Upper lobe of left lung (tissue), 6 donors: ENCODE data around the gene PHF20. TPM values are rescaled to one million over a fixed set of nuclear protein-coding genes. Genes with fewer than 3 reads are reported as not detected.

Source experiments
- ATAC-seq, 2 donors: fragments of 200-7000 bp; cut with Tn5 transposase; one replicate each; pipeline ENCODE4 v1.9.1; 2022; ENCODE audit warnings: mild to moderate bottlenecking in 2 of 2, moderate library complexity in 2 of 2; ENCODE audit not compliant: low FRiP score in 2 of 2
- DNase-seq, 2 donors: peaks; one replicate each; pipeline ENCODE4 v3.0.0-alpha.2; 2019 to 2020
- H3K27ac ChIP-seq, 4 donors: fragments of 200-600 bp; sonication (generic); one replicate each; pipeline ENCODE4 v1.5.1; 2016 to 2019
- H3K27me3 ChIP-seq, 4 donors: fragments of 200-600 bp; sonication (generic); one replicate each; pipeline ENCODE4 v1.5.1; 2017 to 2019
- H3K36me3 ChIP-seq, 4 donors: fragments of 200-600 bp; sonication (generic); one replicate each; pipeline ENCODE4 v1.5.1; 2016 to 2019
- H3K4me1 ChIP-seq, 4 donors: fragments of 200-600 bp; sonication (generic); one replicate each; pipeline ENCODE4 v1.5.1; 2018 to 2019
- H3K4me3 ChIP-seq, 4 donors: fragments of 200-600 bp; sonication (generic); one replicate each; pipeline ENCODE4 v1.5.1; 2017 to 2019; ENCODE audit warnings: mild to moderate bottlenecking in 2 of 4, moderate library complexity in 1 of 4
- H3K9me3 ChIP-seq, 4 donors: fragments of 200-600 bp; sonication (generic); one replicate each; pipeline ENCODE4 v1.5.1; 2018 to 2019
- EP300 ChIP-seq, 4 donors: sonication (generic); formaldehyde crosslinking; IDR thresholded peaks; one replicate each; pipeline ENCODE4 v1.5.1; 2017; ENCODE audit warnings: antibody characterized with exemption in 4 of 4, control low read depth in 2 of 4
- POLR2A ChIP-seq, 4 donors: fragments of 450-650 bp; IDR thresholded peaks; one replicate each; pipeline ENCODE4 v1.5.1; 2016 to 2017; ENCODE audit warnings: antibody characterized with exemption in 4 of 4, mild to moderate bottlenecking in 2 of 4
- POLR2AphosphoS5 ChIP-seq, 2 donors: sonication (generic); formaldehyde crosslinking; IDR thresholded peaks; one replicate each; pipeline ENCODE4 v1.5.1; 2017; ENCODE audit warnings: antibody characterized with exemption in 2 of 2
- WGBS, 2 donors: methylation state at CpG; one replicate each; pipeline ENCODE4 v1.1.5; 2017 to 2018; 5-methylcytosine and 5-hydroxymethylcytosine counted together
- total RNA-seq, 6 donors: library from RNA; depleted of rRNA in 4 of 6; stranded (reverse); fragments of >200 nt in 4 of 6; gene quantifications; one replicate each; pipeline versions ENCODE4 v1.1.0 to v1.2.1, GENCODE V29; 2016 to 2021
- TF ChIP-seq, protein P1 (sequence below), 6 experiments: fragments of 450-650 bp in 4 of 6; fragments of 200-600 bp in 2 of 6; sonication (generic) in 2 of 6; IDR thresholded peaks; one replicate each; pipeline ENCODE4 v1.5.1; 2016 to 2019; ENCODE audit warnings: antibody characterized with exemption in 6 of 6
- donor health status: DM: no; HTN: no; CAD: no; lungs with moderate emphysema.
- donor health status: DM: no; HTN: yes; CAD: no; lungs with severe emphysema.

PHF20 gene
- total RNA-seq, 6 donors from 2014 or later = 29.9 to 65.9 (median 42.5) TPM

DNA sequence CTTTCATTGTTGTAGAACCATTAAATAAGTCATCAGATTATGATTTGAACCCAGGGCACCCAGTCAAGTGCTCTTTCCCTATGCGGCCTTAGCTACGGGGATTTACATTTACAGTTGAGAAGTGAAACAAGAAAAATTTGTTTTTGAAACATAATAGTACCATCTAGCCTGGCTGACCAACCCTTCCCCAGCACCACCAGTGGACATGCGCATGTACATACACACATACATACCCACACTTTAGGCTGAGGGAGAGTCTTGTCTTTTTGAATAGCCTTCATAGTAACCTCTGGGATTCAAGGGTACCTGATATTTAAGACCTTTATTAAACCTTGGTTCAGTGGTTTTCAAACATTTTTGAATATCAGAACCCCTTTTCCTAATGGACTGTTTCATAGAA, 148.7 kb downstream of the PHF20 start:
- ATAC-seq = no peak
- peaks cover 4 to 67% (median 39%) of the 10 kb centered on the region in 4 donors for H3K36me3 ChIP-seq

DNA sequence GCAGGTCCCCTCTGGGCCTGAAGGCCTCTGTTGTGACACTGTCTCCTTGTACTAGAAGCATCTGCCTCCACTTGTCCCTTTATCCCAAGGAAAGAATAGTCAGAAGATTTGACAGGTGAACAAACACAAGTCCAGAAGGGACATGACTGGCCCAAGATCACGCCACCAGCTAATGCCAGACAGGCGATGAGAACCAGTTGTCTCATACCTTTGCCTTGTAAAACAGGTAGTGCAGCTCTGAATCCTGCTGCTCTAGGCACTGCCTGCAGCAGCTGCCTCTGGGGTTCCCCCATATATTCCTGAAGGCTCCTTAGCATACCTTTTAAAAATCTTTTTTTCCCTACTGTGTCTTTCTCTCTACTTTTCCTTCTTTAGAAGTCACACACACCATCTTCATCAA, 157.5 kb downstream of the PHF20 start:
- TF ChIP-seq POLR2AphosphoS5 (IDR thresholded peaks at IDR 0.05) = no peak
- TF ChIP-seq, protein P1, sequence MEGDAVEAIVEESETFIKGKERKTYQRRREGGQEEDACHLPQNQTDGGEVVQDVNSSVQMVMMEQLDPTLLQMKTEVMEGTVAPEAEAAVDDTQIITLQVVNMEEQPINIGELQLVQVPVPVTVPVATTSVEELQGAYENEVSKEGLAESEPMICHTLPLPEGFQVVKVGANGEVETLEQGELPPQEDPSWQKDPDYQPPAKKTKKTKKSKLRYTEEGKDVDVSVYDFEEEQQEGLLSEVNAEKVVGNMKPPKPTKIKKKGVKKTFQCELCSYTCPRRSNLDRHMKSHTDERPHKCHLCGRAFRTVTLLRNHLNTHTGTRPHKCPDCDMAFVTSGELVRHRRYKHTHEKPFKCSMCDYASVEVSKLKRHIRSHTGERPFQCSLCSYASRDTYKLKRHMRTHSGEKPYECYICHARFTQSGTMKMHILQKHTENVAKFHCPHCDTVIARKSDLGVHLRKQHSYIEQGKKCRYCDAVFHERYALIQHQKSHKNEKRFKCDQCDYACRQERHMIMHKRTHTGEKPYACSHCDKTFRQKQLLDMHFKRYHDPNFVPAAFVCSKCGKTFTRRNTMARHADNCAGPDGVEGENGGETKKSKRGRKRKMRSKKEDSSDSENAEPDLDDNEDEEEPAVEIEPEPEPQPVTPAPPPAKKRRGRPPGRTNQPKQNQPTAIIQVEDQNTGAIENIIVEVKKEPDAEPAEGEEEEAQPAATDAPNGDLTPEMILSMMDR (IDR thresholded peaks at IDR 0.05) = no peak
- no peak for TF ChIP-seq EP300 (IDR thresholded peaks at IDR 0.05)
- TF ChIP-seq POLR2A (IDR thresholded peaks at IDR 0.05) = no peak
- WGBS, 2 donors = 95 to 100% methylated on average over 2 of the region's 2 CpGs
- peaks cover 0 to 67% (median 42%) of the 10 kb centered on the region in 4 donors for H3K36me3 ChIP-seq

More for the DNA sequence above, 148.7 kb downstream of the PHF20 start:
- H3K27me3 ChIP-seq = no peaks in the 10 kb centered on the region
- WGBS, 2 donors = 95 to 100% methylated on average over 3 of the region's 3 CpGs
- no peak for DNase-seq
- H3K27ac ChIP-seq = no peak overlapping the region
- no peak overlapping the region for H3K4me3 ChIP-seq
- no peak for TF ChIP-seq EP300 (IDR thresholded peaks at IDR 0.05)
- TF ChIP-seq, protein P1 (IDR thresholded peaks at IDR 0.05) = no peak
- no peaks in the 10 kb centered on the region for H3K9me3 ChIP-seq
- H3K4me1 ChIP-seq = no peaks in the 10 kb centered on the region

DNA sequence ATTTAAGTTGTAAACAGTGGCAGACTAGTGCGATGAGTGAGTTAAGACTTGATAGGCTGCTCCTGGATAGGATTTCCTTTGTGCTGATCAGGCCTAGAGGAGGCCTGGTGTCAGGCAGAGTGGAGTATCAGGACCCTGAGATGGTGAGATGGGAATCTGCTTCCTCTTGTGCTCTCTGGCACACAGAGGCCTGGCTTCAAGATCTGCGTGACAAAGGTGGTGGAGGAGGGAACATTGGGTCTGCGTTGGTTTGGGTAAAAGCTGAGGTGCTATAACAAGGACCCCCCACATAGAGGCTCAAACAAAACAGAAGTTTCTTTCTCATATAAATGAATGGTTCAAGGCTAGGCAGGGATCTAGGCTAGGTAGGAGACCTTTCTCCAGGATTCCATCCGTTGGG, 162.2 kb downstream of the PHF20 start:
- Histone ChIP-seq H3K27ac (no peak overlapping the region), H3K27me3 (no peaks in the 10 kb centered on the region), H3K9me3 (no peaks in the 10 kb centered on the region), H3K4me3 (no peak overlapping the region), H3K36me3 (peaks cover 0 to 76% (median 36%) of the 10 kb centered on the region in 4 donors), H3K4me1 (no peaks in the 10 kb centered on the region)
- TF ChIP-seq POLR2A (IDR thresholded peaks at IDR 0.05) (no peak), EP300 (IDR thresholded peaks at IDR 0.05) (no peak), POLR2AphosphoS5 (IDR thresholded peaks at IDR 0.05) (no peak)
- TF ChIP-seq, protein P1 (IDR thresholded peaks at IDR 0.05) = no peak
- ATAC-seq (no peak), DNase-seq (no peak)
- 90 to 98% methylated on average over 4 of the region's 4 CpGs for WGBS, 2 donors

More for the DNA sequence above, 157.5 kb downstream of the PHF20 start:
- H3K9me3 ChIP-seq = no peaks in the 10 kb centered on the region
- no peak overlapping the region for H3K27ac ChIP-seq
- DNase-seq (no peak), ATAC-seq (no peak)
- H3K4me1 ChIP-seq = no peaks in the 10 kb centered on the region
- H3K4me3 ChIP-seq = no peak overlapping the region
- no peaks in the 10 kb centered on the region for H3K27me3 ChIP-seq

DNA sequence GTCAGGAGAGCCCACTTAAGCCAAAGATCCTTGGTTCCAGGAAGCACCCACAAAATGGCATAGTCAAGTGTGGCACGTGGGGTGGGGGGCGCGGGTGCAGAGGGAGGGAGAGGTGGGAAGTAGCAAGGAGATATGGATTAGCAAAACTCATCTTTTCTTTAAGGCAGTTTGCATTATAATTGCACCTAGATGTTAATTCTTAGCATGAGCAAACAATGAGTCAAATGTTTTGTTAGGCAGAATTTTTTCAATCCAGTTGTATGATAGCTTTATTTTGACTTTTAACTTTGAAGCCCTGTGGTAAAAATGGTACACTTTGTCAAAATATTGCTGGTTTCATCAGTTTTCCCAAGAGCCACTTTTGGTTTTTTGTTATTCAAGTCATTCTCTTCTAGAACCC, 167.4 kb downstream of the PHF20 start:
- H3K4me3 ChIP-seq = no peak overlapping the region
- TF ChIP-seq POLR2A (IDR thresholded peaks at IDR 0.05) (no peak), EP300 (IDR thresholded peaks at IDR 0.05) (no peak), POLR2AphosphoS5 (IDR thresholded peaks at IDR 0.05) (no peak)
- TF ChIP-seq, protein P1 (IDR thresholded peaks at IDR 0.05) = no peak
- H3K27ac ChIP-seq = no peak overlapping the region
- no peaks in the 10 kb centered on the region for H3K27me3 ChIP-seq
- no peaks in the 10 kb centered on the region for H3K4me1 ChIP-seq
- ATAC-seq (no peak), DNase-seq (no peak)
- H3K36me3 ChIP-seq = peaks cover 7 to 79% (median 38%) of the 10 kb centered on the region in 4 donors
- WGBS, 2 donors = 96 to 99% methylated on average over 3 of the region's 3 CpGs
- H3K9me3 ChIP-seq = no peaks in the 10 kb centered on the region

DNA sequence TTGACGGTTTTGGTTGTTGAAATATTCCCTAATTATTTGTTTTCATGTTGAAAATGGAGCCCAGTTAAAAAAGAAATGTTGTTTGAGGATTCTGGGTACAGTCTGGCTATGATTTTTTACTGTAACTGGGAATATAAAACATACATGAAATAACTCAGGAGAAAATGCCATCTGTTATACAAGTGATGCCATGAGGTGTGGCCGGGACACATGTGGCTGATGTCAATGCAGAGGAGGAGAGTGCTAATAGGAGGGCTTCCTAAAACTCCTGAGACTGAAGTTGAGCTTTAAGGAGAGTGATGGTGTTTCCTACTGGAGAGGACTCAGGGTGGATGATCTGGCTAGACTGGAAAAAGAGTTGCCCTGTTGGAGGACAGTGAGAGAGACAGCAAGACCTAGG, 169.8 kb downstream of the PHF20 start:
- peaks cover 7 to 78% (median 49%) of the 10 kb centered on the region in 4 donors for H3K36me3 ChIP-seq
- no peaks in the 10 kb centered on the region for H3K4me1 ChIP-seq
- no peaks in the 10 kb centered on the region for H3K27me3 ChIP-seq
- H3K27ac ChIP-seq = no peak overlapping the region
- TF ChIP-seq POLR2A (IDR thresholded peaks at IDR 0.05) = no peak
- no peak for TF ChIP-seq EP300 (IDR thresholded peaks at IDR 0.05)
- no peak for TF ChIP-seq POLR2AphosphoS5 (IDR thresholded peaks at IDR 0.05)
- TF ChIP-seq, protein P1 (IDR thresholded peaks at IDR 0.05) = no peak
- DNase-seq = no peak
- ATAC-seq = no peak
- WGBS, 2 donors = 90 to 93% methylated on average over 2 of the region's 2 CpGs
- H3K4me3 ChIP-seq = no peak overlapping the region
- no peaks in the 10 kb centered on the region for H3K9me3 ChIP-seq
